ENCODE results near the gene KLF15. TPM values are rescaled to one million over a fixed set of nuclear protein-coding genes. Genes with fewer than 3 reads are reported as not detected.

Gene KLF15
- total and polyA plus RNA-seq, 2 of the 4 experiments (the other 2 are of a cell fraction), result 0.18 to 0.24 TPM

- no peak overlapping the region for H4K91ac ChIP-seq (ENCODE audit: insufficient read depth, low read depth, low read length)
- H3K56ac ChIP-seq (ENCODE audit: extremely low read depth, insufficient read depth, low read length), result no peak overlapping the region
- no peak for TF ChIP-seq CTCF (conservative IDR thresholded peaks at IDR 0.05; ENCODE audit: low read depth, low read length)
- no peak overlapping the region for H3K4me3 ChIP-seq (ENCODE audit: insufficient read depth, low read depth, low read length)
- ATAC-seq (ENCODE audit: low read depth) (no peak), DNase-seq (no peak)
- no peaks in the 10 kb centered on the region for H4K20me1 ChIP-seq (ENCODE audit: insufficient read depth, low read length)
- BruUV-seq (replicated peaks), result no TSS peak
- intact Hi-C loops (cut with micrococcal nuclease) (no loop called here), dilution Hi-C loops (cut with HindIII; ENCODE audit: low sequenced_read_pairs, unreplicated experiment) (no loop called here), in situ Hi-C loops (cut with MboI; ENCODE audit: low sequenced_read_pairs) (no loop called here)
- peaks cover 21% of the 10 kb centered on the region for H3K27me3 ChIP-seq (ENCODE audit: control insufficient read depth, insufficient read depth, low read length)
- CTCF ChIA-PET, result no interaction called here
- no peak overlapping the region for H3K27ac ChIP-seq (ENCODE audit: insufficient read depth, low read length)
- H3K79me1 ChIP-seq (ENCODE audit: low read depth in 1 of 2, low read length in 2 of 2), result no peaks in the 10 kb centered on the region
- H2AFZ ChIP-seq (replicated peaks; ENCODE audit: low read length, poor library complexity), result peak overlapping the region; percentile 14
- H3K9me3 ChIP-seq (ENCODE audit: control insufficient read depth, insufficient read depth, low read length), result no peaks in the 10 kb centered on the region
- H3K4ac ChIP-seq (ENCODE audit: low read depth, low read length), result no peak overlapping the region
- no peak overlapping the region for H3K23ac ChIP-seq (ENCODE audit: low read depth, low read length)
- H2BK15ac ChIP-seq (ENCODE audit: low read depth, low read length), result no peak overlapping the region
- no peaks in the 10 kb centered on the region for H3K4me1 ChIP-seq (ENCODE audit: control insufficient read depth, insufficient read depth, low read length)
- 38% methylated on average over 12 of the region's 15 CpGs; no CpG with 5 or more reads in 1 of the 2 experiments for WGBS, 2 experiments (ENCODE audit: extremely low coverage in 2 of 2, insufficient read length in 1 of 2)
- POLR2A ChIA-PET (ENCODE audit: unreplicated experiment), result no interaction called here
- no peak overlapping the region for H4K5ac ChIP-seq (ENCODE audit: low read depth, low read length)
- no peak overlapping the region for H3K14ac ChIP-seq (replicated peaks; ENCODE audit: low read depth, low read length)
- H2BK20ac ChIP-seq (ENCODE audit: low read depth, low read length), result no peak overlapping the region
- H2AK5ac ChIP-seq (ENCODE audit: low read depth, low read length), result no peak overlapping the region
- no peak overlapping the region for H3K9ac ChIP-seq (ENCODE audit: low read depth, low read length)
- no peaks in the 10 kb centered on the region for H3K36me3 ChIP-seq (ENCODE audit: control insufficient read depth, insufficient read depth, low read length)
- H3K18ac ChIP-seq (ENCODE audit: low read depth, low read length), result no peak overlapping the region
- H2BK5ac ChIP-seq (ENCODE audit: low read depth, low read length, poor library complexity, severe bottlenecking), result no peak overlapping the region
- H2AK9ac ChIP-seq (replicated peaks; ENCODE audit: low read depth, low read length, poor library complexity), result no peak overlapping the region
- H2BK120ac ChIP-seq (ENCODE audit: low read depth, low read length), result no peak overlapping the region
- H3K9me1 ChIP-seq (ENCODE audit: insufficient read depth, low read length), result no peaks in the 10 kb centered on the region
- no peak overlapping the region for H4K8ac ChIP-seq (ENCODE audit: low read depth in 2 of 2, low read length in 2 of 2)
- no peak overlapping the region for H3K4me2 ChIP-seq (ENCODE audit: low read depth, low read length)
Measured at GRCh38 chr3:126338790-126339288, 18.4 kb downstream of the KLF15 start.
